Testis (tissue), 2 donors: ENCODE measurements around the gene KERA.

ENCODE experiments used
- CTCF ChIP-seq, 3 experiments: fragments of 450-650 bp in 2 of 3; fragments of 200-600 bp in 1 of 3; sonication (generic) in 1 of 3; IDR thresholded peaks; one replicate each; pipeline ENCODE4 v1.5.1; 2016 to 2019; ENCODE audit warnings: antibody characterized with exemption in 3 of 3, mild to moderate bottlenecking in 2 of 3, moderate library complexity in 1 of 3
- POLR2A ChIP-seq: fragments of 450-650 bp; IDR thresholded peaks from one replicate; pipeline ENCODE4 v1.6.1; 2017; ENCODE audit warnings: antibody characterized with exemption, mild to moderate bottlenecking, moderate library complexity

GRCh38 chr12:91106283-91106682 is 48.5 kb upstream of the KERA start:
- TF ChIP-seq CTCF (IDR thresholded peaks at IDR 0.05) (no peak), POLR2A (no peak)
